Ovary (tissue), 9 donors: ENCODE measurements around the gene RASL10A. TPM values are rescaled to one million over a fixed set of nuclear protein-coding genes. Genes with fewer than 3 reads are reported as not detected.

Experiments
- DNase-seq, 5 donors: peaks; one replicate each; pipeline ENCODE4 v3.0.0-alpha.2; 2019 to 2020
- H3K27ac ChIP-seq, 2 donors: fragments of 200-600 bp; one replicate each; pipeline versions ENCODE4 v1.5.1 to v1.8.0; 2019 to 2022
- H3K27me3 ChIP-seq: fragments of 200-600 bp; one replicate; pipeline ENCODE4 v1.8.0; 2022
- H3K36me3 ChIP-seq: fragments of 200-600 bp; sonication (generic); one replicate; pipeline ENCODE4 v1.5.1; 2019
- H3K4me1 ChIP-seq: one replicate; pipeline ENCODE4 v1.8.1; 2013; ENCODE audit warnings: mild to moderate bottlenecking, moderate library complexity; ENCODE audit not compliant: insufficient read depth
- H3K4me3 ChIP-seq: fragments of 200-600 bp; sonication (generic); one replicate; pipeline ENCODE4 v1.5.1; 2017
- H3K9me3 ChIP-seq, 2 donors: fragments of 200-600 bp in 1 of 2; sonication (generic) in 1 of 2; one replicate each; pipeline versions ENCODE4 v1.5.1 to v1.8.1; 2013 to 2019; ENCODE audit warnings: mild to moderate bottlenecking in 1 of 2, moderate library complexity in 1 of 2
- EP300 ChIP-seq: sonication (generic); formaldehyde crosslinking; IDR thresholded peaks from one replicate; pipeline ENCODE4 v1.6.1; 2017; ENCODE audit warnings: antibody characterized with exemption
- POLR2A ChIP-seq: fragments of 450-650 bp; IDR thresholded peaks from one replicate; pipeline ENCODE4 v1.6.1; 2017; ENCODE audit warnings: antibody characterized with exemption, mild to moderate bottlenecking, moderate library complexity
- WGBS, 3 donors: extraction: QIAGEN DNeasy Blood & Tissue Kit in 1 of 3; methylation state at CpG; one replicate each; pipeline versions ENCODE4 v1.1.5 to v1.1.7; 2013 to 2017; 5-methylcytosine and 5-hydroxymethylcytosine counted together
- intact Hi-C, 4 donors: fragments of 100-400 bp; cut with DNase I; formaldehyde crosslinking; loops; one replicate each; pipeline versions ENCODE4 v1.11.0 to v1.15.1; 2022 to 2023
- polyA plus RNA-seq, 2 donors: library from polyadenylated mRNA; stranded (reverse); fragments of 200-250 nt in 1 of 2; fragments of 350-450 nt in 1 of 2; fragmentation: Illumina TruSeq in 1 of 2; extraction: RNeasy Lipid Tissue Mini Kit (QIAGEN cat#74804) in 1 of 2; gene quantifications; one replicate each; pipeline ENCODE4 v1.2.3, GENCODE V29; 2013 to 2014
- total RNA-seq, 7 donors: library from RNA; depleted of rRNA in 2 of 7; stranded (reverse); fragments of >200 nt in 2 of 7; fragmentation: NEBNext Ultra II Directional in 3 of 7; extraction: Animal tissue kit (Norgen Biotek cat#: 25700) in 3 of 7; gene quantifications; one replicate each; pipeline versions ENCODE4 v1.1.0 to v1.2.4, GENCODE V29; 2016 to 2023
- TF ChIP-seq, protein P1 (sequence below), 3 donors: fragments of 450-650 bp in 2 of 3; fragments of 200-600 bp in 1 of 3; IDR thresholded peaks; one replicate each; pipeline versions ENCODE4 v1.5.1 to v1.8.0; 2016 to 2022; ENCODE audit warnings: antibody characterized with exemption in 3 of 3, mild to moderate bottlenecking in 1 of 3
- donor health status: DM: no; HTN: no; CAD: no; lungs with moderate emphysema.
- donor health status: DM: no; HTN: no; CAD: no.
- donor health status: Bipolar disorder and iron deficiency.
- donor health status: DM: yes; HTN: yes; CAD: no.
- donor health status: DM: no; HTN: no; CAD: no.
- donor health status: DM: yes; HTN: yes; CAD: no.

The RASL10A gene
- total and polyA plus RNA-seq, 9 donors: 0.22 to 0.53 (median 0.40) TPM; not detected in 3

GRCh38 chr22:29338398-29338797, 22.9 kb upstream of the RASL10A start:
- TF ChIP-seq POLR2A (no peak), EP300 (no peak)
- TF ChIP-seq, protein P1, sequence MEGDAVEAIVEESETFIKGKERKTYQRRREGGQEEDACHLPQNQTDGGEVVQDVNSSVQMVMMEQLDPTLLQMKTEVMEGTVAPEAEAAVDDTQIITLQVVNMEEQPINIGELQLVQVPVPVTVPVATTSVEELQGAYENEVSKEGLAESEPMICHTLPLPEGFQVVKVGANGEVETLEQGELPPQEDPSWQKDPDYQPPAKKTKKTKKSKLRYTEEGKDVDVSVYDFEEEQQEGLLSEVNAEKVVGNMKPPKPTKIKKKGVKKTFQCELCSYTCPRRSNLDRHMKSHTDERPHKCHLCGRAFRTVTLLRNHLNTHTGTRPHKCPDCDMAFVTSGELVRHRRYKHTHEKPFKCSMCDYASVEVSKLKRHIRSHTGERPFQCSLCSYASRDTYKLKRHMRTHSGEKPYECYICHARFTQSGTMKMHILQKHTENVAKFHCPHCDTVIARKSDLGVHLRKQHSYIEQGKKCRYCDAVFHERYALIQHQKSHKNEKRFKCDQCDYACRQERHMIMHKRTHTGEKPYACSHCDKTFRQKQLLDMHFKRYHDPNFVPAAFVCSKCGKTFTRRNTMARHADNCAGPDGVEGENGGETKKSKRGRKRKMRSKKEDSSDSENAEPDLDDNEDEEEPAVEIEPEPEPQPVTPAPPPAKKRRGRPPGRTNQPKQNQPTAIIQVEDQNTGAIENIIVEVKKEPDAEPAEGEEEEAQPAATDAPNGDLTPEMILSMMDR (IDR thresholded peaks at IDR 0.05): no peak
- intact Hi-C loops: no loop called here
- Histone ChIP-seq H3K4me1 (no peaks in the 10 kb centered on the region), H3K4me3 (no peak overlapping the region), H3K27ac (no peak overlapping the region), H3K9me3 (no peaks in the 10 kb centered on the region), H3K36me3 (no peaks in the 10 kb centered on the region), H3K27me3 (no peaks in the 10 kb centered on the region)
- DNase-seq: no peak
- 86 to 96% (median 90%) methylated on average over 6 of the region's 6 CpGs for WGBS, 3 donors

GRCh38 chr22:29337631-29338284, 22.3 kb upstream of the RASL10A start:
- Histone ChIP-seq H3K27ac (no peak overlapping the region), H3K9me3 (no peaks in the 10 kb centered on the region), H3K4me3 (no peak overlapping the region), H3K36me3 (no peaks in the 10 kb centered on the region), H3K4me1 (no peaks in the 10 kb centered on the region), H3K27me3 (no peaks in the 10 kb centered on the region)
- TF ChIP-seq, protein P1 (IDR thresholded peaks at IDR 0.05): no peak
- TF ChIP-seq POLR2A (no peak), EP300 (no peak)
- DNase-seq: no peak
- intact Hi-C loops: no loop called here
- WGBS, 3 donors: 69 to 76% (median 73%) methylated on average over 12 of the region's 12 CpGs

- no peak overlapping the region for H3K4me3 ChIP-seq
- DNase-seq: no peak
- TF ChIP-seq, protein P1 (IDR thresholded peaks at IDR 0.05): no peak
- TF ChIP-seq POLR2A (no peak), EP300 (no peak)
These were observed 21.4 kb upstream of the RASL10A start for GRCh38 chr22:29336751-29337490.

GRCh38 chr22:29335656-29336055, 20.2 kb upstream of the RASL10A start:
- no peaks in the 10 kb centered on the region for H3K4me1 ChIP-seq
- no peak for DNase-seq
- no peaks in the 10 kb centered on the region for H3K9me3 ChIP-seq
- intact Hi-C loops: no loop called here
- TF ChIP-seq EP300 (no peak), POLR2A (no peak)
- TF ChIP-seq, protein P1 (IDR thresholded peaks at IDR 0.05): no peak
- WGBS, 3 donors: 81 to 86% (median 86%) methylated on average over 11 of the region's 11 CpGs
- H3K36me3 ChIP-seq: no peaks in the 10 kb centered on the region
- no peak overlapping the region for H3K27ac ChIP-seq
- no peaks in the 10 kb centered on the region for H3K27me3 ChIP-seq
- no peak overlapping the region for H3K4me3 ChIP-seq

More at GRCh38 chr22:29336751-29337490, 21.4 kb upstream of the RASL10A start:
- no peaks in the 10 kb centered on the region for H3K27me3 ChIP-seq
- H3K36me3 ChIP-seq: no peaks in the 10 kb centered on the region
- no peaks in the 10 kb centered on the region for H3K9me3 ChIP-seq
- no peaks in the 10 kb centered on the region for H3K4me1 ChIP-seq
- 83 to 85% (median 85%) methylated on average over 14 of the region's 14 CpGs for WGBS, 3 donors
- intact Hi-C loops: no loop called here
- H3K27ac ChIP-seq: no peak overlapping the region
